GM18511 (cell line): Measurements from ENCODE around the gene PMEL.
A peak's percentile ranks its signal among the peaks of the same experiment; 100 is the strongest.

Source experiments
- ATAC-seq: cut with Tn5 transposase; IDR thresholded peaks from one replicate; pipeline ENCODE4 v1.9.1; 2021; ENCODE audit warnings: mild to moderate bottlenecking, moderate library complexity; ENCODE audit not compliant: unreplicated experiment

Gene PMEL

GRCh38 chr12:55942577-55943136 is 23.2 kb downstream of the PMEL start:
- ATAC-seq: no peak

GRCh38 chr12:55942055-55942454 is 23.8 kb downstream of the PMEL start:
- no peak for ATAC-seq

GRCh38 chr12:55940065-55940732 is 25.6 kb downstream of the PMEL start:
- ATAC-seq: peak; percentile 97

GRCh38 chr12:55938826-55939501 is 26.9 kb downstream of the PMEL start:
- no peak for ATAC-seq

GRCh38 chr12:55937981-55938380 is 27.9 kb downstream of the PMEL start:
- no peak for ATAC-seq

- ATAC-seq: no peak
Measured at GRCh38 chr12:55935738-55936151, 30.1 kb downstream of the PMEL start.

GRCh38 chr12:55934773-55935172 is 31.1 kb downstream of the PMEL start:
- no peak for ATAC-seq

- no peak for ATAC-seq
Measured at GRCh38 chr12:55933799-55934742, 31.8 kb downstream of the PMEL start.

- no peak for ATAC-seq
Measured at GRCh38 chr12:55933169-55933798, 32.6 kb downstream of the PMEL start.

GRCh38 chr12:55932551-55932910 is 33.3 kb downstream of the PMEL start:
- no peak for ATAC-seq

GRCh38 chr12:55931780-55932550 is 33.9 kb downstream of the PMEL start:
- no peak for ATAC-seq

GRCh38 chr12:55931317-55931779 is 34.5 kb downstream of the PMEL start:
- ATAC-seq: no peak

GRCh38 chr12:55930771-55931316 is 35.0 kb downstream of the PMEL start, which contains the start of gene DGKA:
Gene DGKA, plus strand, starts transcription at chr12:55931162. Its CDS starts 5,342 bp downstream, at chr12:55936504.
- ATAC-seq: peak; percentile 14

GRCh38 chr12:55929306-55929791 is 36.5 kb downstream of the PMEL start:
- ATAC-seq: peak; percentile 37

GRCh38 chr12:55927588-55928502 is 38.0 kb downstream of the PMEL start, which contains the start of gene PYM1:
Gene PYM1, minus strand, starts transcription at chr12:55927894. Its CDS starts 133 bp downstream, at chr12:55927761.
- ATAC-seq: peak; percentile 42

GRCh38 chr12:55926738-55927587 is 38.9 kb downstream of the PMEL start:
- peak; percentile 50 for ATAC-seq
